GM10266 (cell line): ENCODE measurements around the gene TCF7L1.

Source experiments
- DNase-seq: peaks from one replicate; pipeline ENCODE4 v3.0.0; 2012; ENCODE audit errors: extremely low spot score
- TF ChIP-seq, protein P1 (sequence below): IDR thresholded peaks from 2 replicates; pipeline ENCODE4 v1.5.1; 2012; ENCODE audit warnings: mild to moderate bottlenecking, low read depth; ENCODE audit not compliant: control insufficient read depth, insufficient read depth; ENCODE audit errors: missing control alignments

The TCF7L1 gene

DNA sequence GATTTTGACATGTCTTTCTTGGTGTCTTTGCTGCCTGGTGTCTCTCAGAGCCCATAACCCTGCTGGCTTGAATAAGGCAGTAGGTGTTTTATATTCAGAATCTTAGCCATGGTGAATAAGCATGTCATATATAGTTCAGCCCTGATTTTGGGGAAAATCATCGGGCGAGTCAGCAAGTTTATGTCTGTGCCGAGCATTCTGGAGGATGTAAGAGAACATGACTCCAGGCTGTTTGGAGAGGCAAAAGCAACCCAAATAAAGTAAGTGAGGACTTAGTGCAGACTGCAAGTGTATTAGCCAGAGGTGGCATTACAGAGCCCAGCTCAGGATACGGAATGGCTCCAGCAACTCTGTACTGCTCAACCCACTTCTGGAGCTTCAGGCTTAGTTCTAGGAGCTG, 50.3 kb downstream of the TCF7L1 start:
- no peak for DNase-seq
- TF ChIP-seq, protein P1, sequence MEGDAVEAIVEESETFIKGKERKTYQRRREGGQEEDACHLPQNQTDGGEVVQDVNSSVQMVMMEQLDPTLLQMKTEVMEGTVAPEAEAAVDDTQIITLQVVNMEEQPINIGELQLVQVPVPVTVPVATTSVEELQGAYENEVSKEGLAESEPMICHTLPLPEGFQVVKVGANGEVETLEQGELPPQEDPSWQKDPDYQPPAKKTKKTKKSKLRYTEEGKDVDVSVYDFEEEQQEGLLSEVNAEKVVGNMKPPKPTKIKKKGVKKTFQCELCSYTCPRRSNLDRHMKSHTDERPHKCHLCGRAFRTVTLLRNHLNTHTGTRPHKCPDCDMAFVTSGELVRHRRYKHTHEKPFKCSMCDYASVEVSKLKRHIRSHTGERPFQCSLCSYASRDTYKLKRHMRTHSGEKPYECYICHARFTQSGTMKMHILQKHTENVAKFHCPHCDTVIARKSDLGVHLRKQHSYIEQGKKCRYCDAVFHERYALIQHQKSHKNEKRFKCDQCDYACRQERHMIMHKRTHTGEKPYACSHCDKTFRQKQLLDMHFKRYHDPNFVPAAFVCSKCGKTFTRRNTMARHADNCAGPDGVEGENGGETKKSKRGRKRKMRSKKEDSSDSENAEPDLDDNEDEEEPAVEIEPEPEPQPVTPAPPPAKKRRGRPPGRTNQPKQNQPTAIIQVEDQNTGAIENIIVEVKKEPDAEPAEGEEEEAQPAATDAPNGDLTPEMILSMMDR = no peak

- no peak for DNase-seq
- TF ChIP-seq, protein P1 = no peak
These were observed 51.0 kb downstream of the TCF7L1 start for GRCh38 chr2:85184231-85184630.

DNA sequence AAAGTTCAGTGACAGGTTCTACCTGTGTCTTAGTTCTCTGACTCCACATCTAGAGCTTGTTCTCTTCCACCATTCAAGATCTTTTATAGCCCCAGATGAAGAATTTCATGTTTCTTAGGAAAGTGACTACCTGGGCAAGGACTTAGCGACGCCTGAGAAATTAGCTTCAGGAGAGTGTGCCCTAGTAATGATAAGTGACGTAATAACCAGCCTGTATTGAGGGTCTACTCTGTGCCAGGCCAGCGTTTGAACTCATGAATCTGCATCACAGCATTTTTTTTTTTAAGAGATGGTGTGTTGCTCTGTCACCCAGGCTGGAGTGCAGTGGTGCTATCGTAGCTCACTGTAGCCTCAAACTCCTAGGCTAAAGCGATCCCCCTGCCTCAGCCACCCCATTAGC, 51.8 kb downstream of the TCF7L1 start:
- TF ChIP-seq, protein P1 = no peak
- no peak for DNase-seq

GRCh38 chr2:85185431-85185940, 52.3 kb downstream of the TCF7L1 start:
- TF ChIP-seq, protein P1 = no peak
- no peak for DNase-seq

DNA sequence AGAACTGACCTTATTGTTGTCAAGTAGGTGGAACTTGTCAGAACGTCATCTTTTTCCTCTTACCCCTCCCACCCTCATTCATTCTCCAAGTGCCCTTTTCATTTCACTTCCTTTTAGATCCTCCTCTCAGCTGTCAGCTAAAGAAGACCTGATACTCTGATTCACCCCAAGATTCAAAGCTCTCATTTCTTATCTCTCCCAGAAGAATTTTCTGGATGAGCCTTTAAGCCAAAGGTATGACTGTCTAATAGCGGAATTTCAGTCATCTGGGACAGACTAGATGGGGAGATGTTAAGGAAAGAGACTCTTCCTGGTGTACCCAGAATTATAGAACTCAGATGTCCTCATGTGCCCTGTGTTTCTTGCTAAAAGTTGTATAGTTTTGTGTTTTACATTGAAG, 53.9 kb downstream of the TCF7L1 start:
- no peak for DNase-seq
- TF ChIP-seq, protein P1 = no peak

DNA sequence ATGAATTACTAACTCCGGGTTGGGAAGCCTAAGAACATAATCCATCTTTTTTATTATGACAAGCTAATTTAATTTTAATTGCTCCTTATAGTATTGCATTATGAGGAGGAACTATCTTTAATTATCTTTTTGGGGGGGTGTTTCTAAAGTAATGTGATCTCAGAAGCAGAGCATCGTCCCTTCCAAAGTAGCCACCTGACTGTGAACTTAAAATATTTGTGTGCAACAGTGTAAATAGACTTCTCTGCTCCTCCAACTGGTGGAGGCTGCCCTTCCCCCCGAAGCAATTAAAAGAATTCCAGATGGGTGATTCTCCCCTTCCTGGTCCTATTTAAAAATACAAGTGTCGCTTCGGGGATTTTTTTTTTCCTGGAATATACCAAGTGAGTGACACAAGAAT, 55.7 kb downstream of the TCF7L1 start:
- TF ChIP-seq, protein P1 = no peak
- no peak for DNase-seq

DNA sequence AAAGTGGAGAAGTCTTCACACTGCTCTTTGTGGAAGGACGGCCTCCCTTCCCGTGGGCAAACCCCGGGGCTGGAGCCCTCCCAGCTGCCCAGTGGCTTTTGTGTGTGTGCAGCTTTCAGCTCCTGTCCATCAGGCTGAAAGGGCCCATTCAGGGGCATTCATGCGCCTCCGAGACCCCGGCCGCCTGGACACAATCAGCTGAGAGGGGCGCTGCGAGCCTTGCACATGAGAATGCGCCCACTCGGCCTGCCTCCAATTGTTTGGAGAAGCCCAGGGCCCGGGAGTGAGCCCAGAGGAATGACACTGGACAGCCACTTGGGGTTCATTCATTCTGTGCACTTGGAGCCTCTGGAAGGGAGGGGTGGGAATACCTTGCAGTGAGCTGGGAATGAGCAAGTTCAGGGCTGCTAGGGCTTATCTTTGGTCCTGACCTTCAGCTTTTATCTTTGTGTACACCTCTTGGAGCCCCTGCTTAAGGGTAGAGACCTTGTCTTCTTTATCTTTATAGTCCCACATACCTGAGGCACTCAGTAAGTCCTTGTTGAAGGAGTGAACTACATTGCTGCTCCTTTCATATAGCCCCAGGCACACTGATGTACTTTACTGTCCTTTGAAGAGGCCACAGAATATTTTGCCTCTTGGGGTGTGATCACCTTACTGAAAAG, 56.5 kb downstream of the TCF7L1 start:
- TF ChIP-seq, protein P1 = no peak
- no peak for DNase-seq
